Left ventricle myocardium inferior (tissue), 1 donor: ENCODE results near the gene NEDD4L. TPM values are rescaled to one million over a fixed set of nuclear protein-coding genes. Genes with fewer than 3 reads are reported as not detected.

Source experiments
- DNase-seq: peaks from one replicate; pipeline ENCODE4 v3.0.0-alpha.2; 2020
- H3K27ac ChIP-seq: fragments of 200-600 bp; replicated peaks from 2 replicates; pipeline ENCODE4 v1.8.0; 2021
- H3K27me3 ChIP-seq: fragments of 200-600 bp; 2 replicates; pipeline ENCODE4 v1.8.0; 2021; ENCODE audit warnings: low read depth
- H3K36me3 ChIP-seq: fragments of 200-600 bp; 2 replicates; pipeline ENCODE4 v1.8.0; 2021
- H3K4me1 ChIP-seq: fragments of 200-600 bp; 2 replicates; pipeline ENCODE4 v1.8.0; 2021
- H3K4me3 ChIP-seq: fragments of 200-600 bp; 2 replicates; pipeline ENCODE4 v1.8.0; 2021; ENCODE audit warnings: mild to moderate bottlenecking, moderate library complexity
- H3K9me3 ChIP-seq: fragments of 200-600 bp; replicated peaks from 2 replicates; pipeline ENCODE4 v1.8.0; 2021
- CTCF ChIP-seq: fragments of 200-600 bp; IDR thresholded peaks from 2 replicates; pipeline ENCODE4 v1.8.0; 2021; ENCODE audit warnings: antibody characterized with exemption, mild to moderate bottlenecking, borderline replicate concordance
- intact Hi-C: fragments of 100-400 bp; cut with micrococcal nuclease; formaldehyde crosslinking; loops from one replicate; pipeline ENCODE4 v1.11.0; 2022
- total RNA-seq: library from RNA; stranded (reverse); fragmentation: NEBNext Ultra II Directional; extraction: Animal tissue kit (Norgen Biotek cat#: 25700); gene quantifications from one replicate; pipeline ENCODE4 v1.2.1, GENCODE V29; 2021
- donor health status: DM: no; HTN: yes; CAD: no; lungs with severe emphysema.

Gene NEDD4L
- total RNA-seq, 1 donor from 2014 or later, result 45.8 TPM

GRCh38 chr18:58139459-58140386 is 95.7 kb downstream of the NEDD4L start:
- no peak for DNase-seq
- intact Hi-C loops, result no loop called here
- Histone ChIP-seq H3K36me3 (no peaks in the 10 kb centered on the region), H3K4me3 (no peak overlapping the region), H3K9me3 (no peaks in the 10 kb centered on the region), H3K27me3 (no peaks in the 10 kb centered on the region), H3K4me1 (no peaks in the 10 kb centered on the region), H3K27ac (no peak overlapping the region)
- TF ChIP-seq CTCF, result no peak

- H3K27ac ChIP-seq, result no peak overlapping the region
- intact Hi-C loops, result no loop called here
- peak; percentile 46 for TF ChIP-seq CTCF
Measured at GRCh38 chr18:58140387-58141325, 96.6 kb downstream of the NEDD4L start.

GRCh38 chr18:58143386-58143785 is 99.4 kb downstream of the NEDD4L start:
- H3K36me3 ChIP-seq, result no peaks in the 10 kb centered on the region
- H3K4me1 ChIP-seq, result no peaks in the 10 kb centered on the region
- H3K9me3 ChIP-seq, result no peaks in the 10 kb centered on the region
- H3K27me3 ChIP-seq, result no peaks in the 10 kb centered on the region
- no peak overlapping the region for H3K27ac ChIP-seq
- no peak for TF ChIP-seq CTCF
- intact Hi-C loops, result no loop called here
- H3K4me3 ChIP-seq, result no peak overlapping the region
- DNase-seq, result no peak

More at GRCh38 chr18:58140387-58141325, 96.6 kb downstream of the NEDD4L start:
- Histone ChIP-seq H3K4me1 (no peaks in the 10 kb centered on the region), H3K9me3 (no peaks in the 10 kb centered on the region), H3K36me3 (no peaks in the 10 kb centered on the region), H3K27me3 (no peaks in the 10 kb centered on the region), H3K4me3 (no peak overlapping the region)
- DNase-seq, result no peak

- no peak for TF ChIP-seq CTCF
- Histone ChIP-seq H3K27me3 (no peaks in the 10 kb centered on the region), H3K36me3 (no peaks in the 10 kb centered on the region), H3K4me3 (no peak overlapping the region), H3K27ac (no peak overlapping the region), H3K4me1 (no peaks in the 10 kb centered on the region), H3K9me3 (no peaks in the 10 kb centered on the region)
- intact Hi-C loops, result no loop called here
- DNase-seq, result no peak
Measured at GRCh38 chr18:58144106-58144505, 100.1 kb downstream of the NEDD4L start.

GRCh38 chr18:58144671-58145285 is 100.8 kb downstream of the NEDD4L start:
- Histone ChIP-seq H3K4me3 (no peak overlapping the region), H3K9me3 (no peaks in the 10 kb centered on the region), H3K27me3 (no peaks in the 10 kb centered on the region), H3K36me3 (no peaks in the 10 kb centered on the region), H3K4me1 (no peaks in the 10 kb centered on the region), H3K27ac (no peak overlapping the region)
- TF ChIP-seq CTCF, result no peak
- intact Hi-C loops, result no loop called here
- DNase-seq, result no peak
